T-helper 2 cell treated with Interferon-gamma antibody and Interleukin-4, amounts not matched to agents 100 ng/mL and 5 ng/mL, for 36 hours (primary cell): ENCODE measurements around the gene CCDC137. TPM values are rescaled to one million over a fixed set of nuclear protein-coding genes. Genes with fewer than 3 reads are reported as not detected.
"Not testable (repeated sequence)": the region's sequence is repeated elsewhere in the genome, so short reads cannot be mapped to it uniquely, and the experiment has no call there.

Experiments used
- intact Hi-C: fragments of 100-400 bp; cut with micrococcal nuclease; formaldehyde crosslinking; loops from one replicate; pipeline ENCODE4 v1.15.1; 2023
- total RNA-seq: library from RNA; stranded (reverse); gene quantifications from 2 replicates; pipeline ENCODE4 v1.2.3, GENCODE V29; 2022

CCDC137 gene
- total RNA-seq, 1 donor from 2014 or later: 43.7 TPM

DNA sequence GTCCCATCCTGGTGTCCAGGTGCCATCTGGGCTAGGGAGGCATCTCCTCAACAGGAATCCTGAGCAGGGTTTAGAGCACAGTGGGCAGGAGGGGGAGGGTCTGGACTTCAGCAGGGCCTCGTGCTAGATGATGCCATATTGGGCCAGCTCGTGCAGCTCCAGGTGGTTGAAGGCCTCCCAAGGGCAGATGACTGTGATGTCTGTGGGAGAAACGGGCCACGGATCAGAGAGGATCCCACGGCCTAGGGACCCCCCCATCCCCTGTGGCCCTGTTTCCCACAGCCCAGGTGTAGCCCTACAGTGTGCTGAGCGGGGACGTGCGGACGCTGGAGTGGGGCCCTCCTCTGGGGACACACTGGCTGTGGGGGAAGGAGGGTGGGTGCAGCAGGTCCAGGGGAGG, 15.6 kb upstream of the CCDC137 start:
- intact Hi-C loops: no loop called here

- intact Hi-C loops: no loop called here
Measured at GRCh38 chr17:81651692-81652091, 14.8 kb upstream of the CCDC137 start.

DNA sequence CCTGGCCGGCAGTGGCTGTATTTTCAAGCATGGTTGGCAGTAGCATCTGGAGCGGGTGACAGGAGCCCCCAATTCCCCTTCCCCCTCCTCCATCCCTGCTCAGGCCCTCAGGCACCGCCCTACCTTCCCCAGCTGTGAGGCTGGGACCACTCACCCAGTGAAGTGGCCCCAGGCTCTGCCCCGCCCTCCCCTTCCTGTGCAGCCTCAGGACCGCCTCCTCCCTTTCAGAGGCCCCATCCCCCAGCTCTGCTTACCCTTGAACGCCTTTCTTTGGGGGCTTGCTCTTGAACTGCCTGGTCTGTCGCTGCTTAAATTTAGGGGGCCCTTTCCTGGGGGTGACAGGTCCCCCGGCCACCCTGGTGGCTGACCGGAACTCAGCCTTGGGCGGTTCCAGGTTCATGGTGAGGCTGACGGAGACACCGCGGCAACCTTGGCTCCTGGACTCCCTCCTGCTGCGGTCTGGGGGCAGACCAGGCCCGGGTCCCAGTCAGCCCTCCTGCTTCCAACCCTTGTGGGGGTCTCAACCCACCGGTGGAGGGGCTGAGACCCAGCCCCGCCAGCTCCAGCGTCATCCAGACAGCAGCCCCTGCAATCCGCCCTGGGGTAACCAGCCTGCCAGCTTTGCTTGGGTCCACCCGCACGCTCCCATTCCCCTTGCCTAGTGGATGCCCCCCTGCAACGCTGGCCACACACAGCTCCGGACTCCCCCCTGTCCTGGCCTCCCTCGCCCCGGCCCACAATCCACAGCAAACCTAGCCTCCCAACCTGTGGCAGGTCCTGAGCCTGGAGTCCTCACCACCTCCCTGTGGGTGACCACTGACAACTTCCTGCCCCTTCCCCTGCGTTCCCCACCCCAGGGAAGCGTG, 13.4 kb upstream of the CCDC137 start:
- intact Hi-C loops: no loop called here

- intact Hi-C loops: no loop called here
Measured at GRCh38 chr17:81655378-81656117, 11.0 kb upstream of the CCDC137 start.

DNA sequence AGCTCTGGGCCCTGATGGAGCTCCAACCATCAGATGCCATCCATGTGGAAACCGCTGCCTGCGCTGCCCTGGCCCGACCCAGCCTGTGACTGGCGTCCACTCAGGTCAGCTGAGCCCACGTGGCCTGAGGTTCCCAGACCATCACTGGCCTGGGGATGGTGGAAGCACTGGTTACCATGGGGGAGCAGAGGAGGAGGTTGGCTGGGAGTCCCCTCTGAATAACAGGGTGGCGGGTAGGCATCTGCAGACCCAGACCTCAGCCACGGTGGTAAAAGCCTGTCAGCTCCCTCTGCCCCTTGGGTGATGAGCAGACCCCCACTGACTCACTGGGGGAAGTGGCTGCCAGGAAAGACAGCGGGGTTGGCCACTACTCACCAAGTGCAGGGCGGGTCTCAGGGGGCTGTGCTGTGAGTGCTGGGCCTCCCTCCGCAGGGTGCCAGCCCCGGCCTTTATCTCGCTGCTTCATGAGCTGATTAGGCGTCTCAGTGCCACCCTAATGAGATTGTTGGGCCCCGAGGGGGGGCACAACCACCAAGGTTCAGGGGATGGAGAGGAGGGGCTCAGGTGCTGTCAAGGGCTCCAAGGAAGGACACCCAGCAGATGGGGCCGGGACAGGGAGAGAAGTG, 10.3 kb upstream of the CCDC137 start, which contains the start of gene PDE6G:
PDE6G (minus strand) TSS at position 425 of the 626 bp plus-strand sequence. CDS start 3,237 bp downstream, outside the sequence.
- intact Hi-C loops: no loop called here

- intact Hi-C loops: no loop called here
Measured at GRCh38 chr17:81656835-81657234, 9.7 kb upstream of the CCDC137 start.

DNA sequence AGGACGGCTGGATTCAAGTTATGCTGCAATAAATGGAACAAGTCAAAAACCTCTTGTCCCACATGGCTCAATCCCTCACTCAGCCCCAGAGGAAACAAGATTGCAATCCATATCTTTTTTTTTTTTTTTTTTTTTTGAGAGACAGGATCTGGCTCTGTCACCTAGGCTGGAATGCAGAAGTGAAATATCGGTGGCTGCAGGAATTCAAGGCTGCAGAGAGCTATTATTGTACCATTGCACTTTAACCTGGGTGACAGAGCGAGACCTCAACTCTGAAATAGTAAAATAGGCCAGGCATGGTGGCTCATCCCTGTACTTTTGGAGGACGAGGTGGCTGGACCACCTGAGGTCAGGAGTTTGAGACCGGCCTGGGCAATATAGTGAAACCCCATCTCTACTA, 7.5 kb upstream of the CCDC137 start:
- intact Hi-C loops: no loop called here

- intact Hi-C loops: no loop called here
Measured at GRCh38 chr17:81660441-81660840, 6.1 kb upstream of the CCDC137 start.

DNA sequence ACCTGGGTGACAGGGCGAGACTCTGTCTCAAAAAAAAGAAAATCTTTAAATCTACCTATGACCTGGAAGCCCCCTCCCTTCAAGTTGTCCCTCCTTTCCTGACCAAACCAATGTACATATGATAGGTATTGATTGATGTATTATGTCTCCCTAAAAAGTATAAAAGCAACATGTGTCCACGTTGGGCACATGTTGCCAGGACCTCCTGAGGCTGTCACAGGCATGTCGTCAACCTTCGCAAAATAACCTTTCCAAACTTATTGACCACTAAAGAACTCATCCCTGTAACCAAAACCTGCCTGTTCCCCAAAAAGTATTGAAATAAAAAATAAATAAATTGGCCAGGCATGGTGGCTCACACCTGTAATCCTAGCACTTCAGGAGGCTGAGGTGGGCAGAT, 4.5 kb upstream of the CCDC137 start:
- intact Hi-C loops: no loop called here

DNA sequence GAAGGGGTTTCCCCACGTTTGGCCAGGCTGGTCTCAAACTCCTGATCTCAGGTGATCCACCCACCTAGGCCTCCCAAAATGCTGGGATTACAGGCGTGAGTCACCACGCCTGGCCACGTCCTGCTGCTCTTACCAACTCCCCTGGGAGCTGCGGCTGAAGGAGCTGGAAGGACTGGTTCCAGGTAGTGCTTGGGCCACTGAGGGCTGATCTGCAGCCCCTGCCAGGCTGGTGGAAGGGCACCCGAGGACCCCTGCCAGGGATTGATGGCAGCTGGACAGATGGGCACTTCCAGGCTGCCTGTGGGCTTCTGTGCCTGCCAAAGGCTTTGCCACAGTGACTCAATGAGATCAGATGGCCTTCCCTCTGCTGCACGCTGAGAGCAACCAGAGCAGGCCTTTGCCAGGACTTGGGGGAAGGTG, 2.5 kb upstream of the CCDC137 start:
- intact Hi-C loops: no loop called here

DNA sequence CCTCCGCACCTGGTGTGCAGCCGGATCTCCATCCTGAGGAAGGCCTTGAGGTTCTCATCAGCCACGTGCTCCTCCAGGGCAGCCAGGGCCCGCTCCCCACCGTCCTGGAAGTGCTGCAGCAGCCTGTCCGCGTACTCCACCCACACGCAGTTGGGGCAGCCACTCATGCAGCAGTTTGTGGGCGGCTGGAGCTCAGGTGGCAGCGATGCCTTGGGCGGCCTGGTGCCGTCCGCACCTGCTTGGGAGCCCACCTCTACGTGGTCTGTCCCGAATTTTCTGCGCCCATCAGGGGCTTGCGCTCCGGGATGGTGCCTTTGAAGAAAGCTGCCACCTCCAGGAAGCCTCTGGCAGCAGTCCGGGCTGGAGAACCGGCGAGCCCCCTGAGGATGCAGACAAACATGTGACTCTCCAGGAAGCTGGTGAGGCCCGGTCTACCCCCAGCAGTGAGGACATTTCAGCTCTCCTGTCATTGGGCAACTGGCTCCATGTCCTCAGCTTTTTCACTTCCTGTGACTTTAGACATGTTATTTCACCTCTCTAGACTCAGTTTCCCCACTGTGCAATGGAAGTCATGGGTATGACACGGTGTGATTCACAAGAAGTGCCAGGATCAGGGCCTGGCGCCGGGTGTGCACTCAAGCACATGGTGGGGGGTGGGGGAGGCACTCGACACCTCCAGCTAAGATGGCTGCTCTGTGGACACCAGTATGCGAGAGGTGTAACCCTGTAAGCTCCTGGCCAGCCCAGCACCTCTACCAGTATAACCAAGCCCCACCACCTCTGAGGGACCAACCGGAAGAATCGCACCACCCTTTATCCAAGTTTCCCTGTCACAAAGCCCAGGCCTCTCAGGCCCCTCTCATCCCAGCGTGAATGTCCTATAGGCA, 1.1 kb upstream of the CCDC137 start:
- intact Hi-C loops: loop anchor here (2.0 kb wide), 2 partner anchors 17 to 29 kb away; partner anchors contain the start of genes ARL16, NPLOC4 and TSPAN10

- intact Hi-C loops: loop anchor here (2.0 kb wide), 2 partner anchors 17 to 29 kb away; partner anchors contain the start of genes ARL16, NPLOC4 and TSPAN10
Measured at GRCh38 chr17:81666092-81666341, 520 bp upstream of the CCDC137 start.

GRCh38 chr17:81667754-81668153, 1.2 kb downstream of the CCDC137 start:
- intact Hi-C loops: loop anchor here (2.0 kb wide), 2 partner anchors 15 to 31 kb away; partner anchors contain the start of genes ARL16, NPLOC4 and TSPAN10

- intact Hi-C loops: no loop called here
Measured at GRCh38 chr17:81672504-81672903, 6.0 kb downstream of the CCDC137 start.

DNA sequence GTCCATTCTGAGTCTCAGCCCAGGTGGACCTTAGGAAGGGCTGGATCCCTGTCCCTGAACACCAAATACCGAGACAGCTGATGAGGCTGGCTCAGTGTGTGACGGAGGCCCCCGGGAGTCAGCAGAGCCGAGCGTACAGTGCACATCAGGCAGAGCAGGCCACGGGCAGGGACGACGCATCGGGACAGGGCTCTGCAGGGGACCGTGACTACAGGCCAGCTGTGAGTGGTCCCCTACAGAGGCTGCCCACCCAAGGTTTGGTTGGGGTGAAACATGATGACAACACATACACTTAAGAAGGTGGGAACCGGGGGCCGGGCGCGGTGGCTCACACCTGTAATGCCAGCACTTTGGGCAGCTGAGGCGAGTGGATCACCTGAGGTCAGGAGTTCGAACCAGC, 6.4 kb downstream of the CCDC137 start:
- intact Hi-C loops: no loop called here

GRCh38 chr17:81673561-81674258, 7.2 kb downstream of the CCDC137 start:
- intact Hi-C loops: no loop called here

DNA sequence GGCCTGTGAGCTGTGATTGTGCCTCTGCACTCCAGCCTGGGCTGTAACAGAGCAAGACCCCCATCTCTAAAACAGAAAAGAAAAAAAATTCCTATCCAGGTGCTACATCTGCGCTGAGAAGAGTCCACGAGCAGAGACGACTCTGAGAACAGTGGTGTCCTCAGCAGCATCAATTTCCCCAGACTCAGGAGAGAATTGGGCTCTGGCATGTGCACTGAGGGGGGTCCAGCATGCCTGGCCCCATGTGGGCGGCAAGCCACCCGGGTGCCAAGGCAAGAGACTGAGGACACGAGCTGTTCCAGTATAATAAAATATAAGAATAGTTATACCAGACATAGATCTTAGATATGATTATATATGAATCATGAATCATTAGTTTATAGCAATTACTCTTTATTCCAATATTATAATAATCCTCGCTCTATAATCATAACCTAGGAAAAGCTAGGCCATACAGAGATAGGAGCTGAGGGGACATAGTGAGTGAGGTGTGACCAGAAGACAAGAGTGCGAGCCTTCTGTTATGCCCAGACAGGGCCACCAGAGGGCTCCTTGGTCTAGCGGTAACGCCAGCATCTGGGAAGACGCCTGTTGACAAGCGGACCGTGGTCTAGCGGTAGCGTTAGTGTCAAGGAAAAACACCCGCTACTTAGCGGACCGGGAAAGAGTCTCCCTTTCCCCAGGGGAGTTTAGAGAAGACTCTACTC, 9.1 kb downstream of the CCDC137 start:
- intact Hi-C loops: not testable (repeated sequence)

- intact Hi-C loops: no loop called here
Measured at GRCh38 chr17:81676906-81677305, 10.4 kb downstream of the CCDC137 start.

DNA sequence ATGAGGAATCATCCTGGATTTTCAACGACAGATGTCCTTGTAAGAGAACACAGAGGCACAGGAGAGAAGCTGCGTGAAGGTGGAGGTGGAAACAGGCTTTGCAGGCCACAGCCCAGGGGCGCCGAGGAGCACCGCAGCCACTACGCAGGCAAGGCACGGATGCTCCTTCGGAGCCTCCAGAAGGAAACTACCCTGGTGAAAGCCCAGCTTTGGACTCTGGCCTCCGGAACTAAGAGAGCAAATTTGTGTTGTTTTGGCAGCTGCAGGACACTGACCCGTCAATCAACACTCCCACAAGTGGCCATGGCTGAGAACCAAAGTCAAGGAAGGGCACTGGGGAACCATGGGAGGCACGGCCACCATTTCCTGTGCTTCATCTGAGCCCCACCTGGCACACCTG, 13.6 kb downstream of the CCDC137 start:
- intact Hi-C loops: no loop called here

- intact Hi-C loops: loop anchor here (2.0 kb wide), 2 partner anchors 15 to 129 kb away; partner anchors contain the start of genes CCDC137, FAAP100 and OXLD1
Measured at GRCh38 chr17:81681672-81682071, 15.1 kb downstream of the CCDC137 start.
